NCI-H82 treated with DMSO at 0.1 percent for 48 hours (cell line): Measurements from ENCODE around the gene CRB2.
A peak's percentile ranks its signal among the peaks of the same experiment; 100 is the strongest.

ENCODE experiments used
- DNase-seq: peaks from one replicate; lab custom pipeline; 2025; ENCODE audit not compliant: unreplicated experiment; lab: John Stamatoyannopoulos, UW

Gene CRB2

DNA sequence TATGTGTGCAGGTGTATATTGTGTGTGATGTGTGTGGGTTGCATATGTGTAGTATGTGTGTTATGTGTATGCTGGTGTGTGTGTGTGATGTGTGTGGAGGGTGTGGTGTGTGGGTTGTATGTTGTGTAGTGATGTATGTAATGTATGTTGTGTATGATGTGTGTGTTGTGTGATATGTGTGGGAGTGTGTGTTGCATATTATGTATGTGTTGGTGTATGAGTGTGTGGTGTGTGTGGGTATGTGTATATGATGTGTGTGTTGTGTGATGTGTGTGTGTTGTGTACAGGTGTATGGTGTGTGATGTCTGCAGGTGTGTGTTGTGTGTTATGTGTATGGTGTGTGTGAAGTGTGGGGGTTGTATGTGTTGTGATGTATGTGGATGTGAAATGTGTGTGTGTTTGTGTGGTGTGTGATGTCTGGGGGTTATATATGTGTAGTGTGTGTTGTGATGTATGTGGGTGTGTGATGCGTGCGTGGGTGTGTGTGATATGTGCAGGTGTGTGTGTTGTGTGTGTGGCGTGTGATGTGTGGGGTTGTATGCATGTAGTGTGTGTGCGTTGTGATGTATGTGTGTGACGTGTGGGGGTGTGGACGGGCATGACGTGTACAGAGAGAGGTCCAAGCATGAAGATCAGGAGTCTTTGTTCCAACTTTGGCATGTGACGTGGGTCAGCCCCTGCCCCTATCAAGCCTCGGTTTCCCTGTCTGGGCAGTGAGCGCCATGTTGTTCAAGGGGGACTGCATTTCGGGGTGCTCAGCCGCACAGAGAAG, 8.5 kb upstream of the CRB2 start:
- DNase-seq: no peak

GRCh38 chr9:123348317-123348992, 7.5 kb upstream of the CRB2 start:
- DNase-seq: no peak

- no peak for DNase-seq
Measured at GRCh38 chr9:123349033-123349432, 7.0 kb upstream of the CRB2 start.

GRCh38 chr9:123349691-123350480, 6.1 kb upstream of the CRB2 start:
- DNase-seq: peak; percentile 34

- DNase-seq: no peak
Measured at GRCh38 chr9:123350590-123351310, 5.2 kb upstream of the CRB2 start.

DNA sequence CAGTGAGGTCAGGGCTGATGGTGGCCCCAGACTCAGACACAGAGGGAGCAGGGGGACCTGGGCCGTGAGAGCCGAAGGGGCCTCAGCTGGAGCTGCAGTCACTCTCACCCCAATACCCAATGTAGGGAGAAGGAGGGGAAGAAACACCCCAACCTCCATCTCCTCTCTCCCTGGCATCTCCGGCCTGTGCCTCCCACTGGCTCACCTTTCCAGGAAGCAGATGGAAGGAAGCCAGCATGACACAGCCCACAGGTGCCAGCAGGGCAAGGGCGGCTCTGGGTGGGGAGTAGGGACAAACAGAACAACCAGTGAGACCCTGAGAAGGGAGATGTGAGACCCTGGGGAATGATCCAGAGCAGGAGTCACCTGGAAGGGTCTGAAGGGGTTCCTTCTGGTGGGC, 3.0 kb upstream of the CRB2 start:
- DNase-seq: no peak

GRCh38 chr9:123353984-123354591, 1.9 kb upstream of the CRB2 start:
- DNase-seq: peak; percentile 37

- DNase-seq: no peak
Measured at GRCh38 chr9:123354806-123355508, 1.0 kb upstream of the CRB2 start.

- DNase-seq: no peak
Measured at GRCh38 chr9:123356851-123357742, 1.1 kb downstream of the CRB2 start.

DNA sequence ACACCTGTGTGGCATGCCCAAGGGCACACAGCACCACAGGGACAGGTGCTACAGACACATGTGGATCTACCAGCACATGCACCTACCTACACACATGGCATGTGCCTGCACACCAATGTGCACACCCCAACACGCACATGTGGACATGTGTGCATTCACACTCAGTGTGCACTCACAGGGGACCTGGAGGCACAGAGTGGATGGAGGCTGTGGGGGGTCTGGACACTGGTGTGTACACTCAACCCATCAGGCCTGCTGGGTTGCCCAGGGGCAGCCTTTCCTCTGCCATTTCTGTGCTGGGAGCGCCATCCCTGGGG, 1.7 kb downstream of the CRB2 start:
- DNase-seq: no peak

- no peak for DNase-seq
Measured at GRCh38 chr9:123358181-123358905, 2.3 kb downstream of the CRB2 start.

- no peak for DNase-seq
Measured at GRCh38 chr9:123359106-123359505, 3.1 kb downstream of the CRB2 start.

DNA sequence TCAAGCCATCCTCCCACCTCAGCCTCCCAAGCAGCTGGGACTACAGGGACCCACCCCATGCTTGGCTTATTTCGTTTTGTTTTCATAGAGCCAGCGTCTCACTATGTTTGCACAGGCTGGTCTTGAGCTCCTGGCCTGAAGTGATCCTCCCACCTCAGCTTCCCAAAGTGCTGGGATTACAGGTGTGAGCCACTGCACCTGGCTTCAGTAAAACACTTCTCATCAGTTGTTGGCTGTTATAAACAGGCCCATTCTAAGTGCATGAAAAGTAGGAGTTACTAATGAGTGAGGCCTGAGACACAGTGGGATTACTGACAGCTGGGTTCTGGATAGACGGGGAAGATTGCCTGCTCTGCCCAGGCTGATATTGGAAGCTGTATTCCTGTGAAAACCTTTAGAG, 3.5 kb downstream of the CRB2 start:
- peak; percentile 29 for DNase-seq

DNA sequence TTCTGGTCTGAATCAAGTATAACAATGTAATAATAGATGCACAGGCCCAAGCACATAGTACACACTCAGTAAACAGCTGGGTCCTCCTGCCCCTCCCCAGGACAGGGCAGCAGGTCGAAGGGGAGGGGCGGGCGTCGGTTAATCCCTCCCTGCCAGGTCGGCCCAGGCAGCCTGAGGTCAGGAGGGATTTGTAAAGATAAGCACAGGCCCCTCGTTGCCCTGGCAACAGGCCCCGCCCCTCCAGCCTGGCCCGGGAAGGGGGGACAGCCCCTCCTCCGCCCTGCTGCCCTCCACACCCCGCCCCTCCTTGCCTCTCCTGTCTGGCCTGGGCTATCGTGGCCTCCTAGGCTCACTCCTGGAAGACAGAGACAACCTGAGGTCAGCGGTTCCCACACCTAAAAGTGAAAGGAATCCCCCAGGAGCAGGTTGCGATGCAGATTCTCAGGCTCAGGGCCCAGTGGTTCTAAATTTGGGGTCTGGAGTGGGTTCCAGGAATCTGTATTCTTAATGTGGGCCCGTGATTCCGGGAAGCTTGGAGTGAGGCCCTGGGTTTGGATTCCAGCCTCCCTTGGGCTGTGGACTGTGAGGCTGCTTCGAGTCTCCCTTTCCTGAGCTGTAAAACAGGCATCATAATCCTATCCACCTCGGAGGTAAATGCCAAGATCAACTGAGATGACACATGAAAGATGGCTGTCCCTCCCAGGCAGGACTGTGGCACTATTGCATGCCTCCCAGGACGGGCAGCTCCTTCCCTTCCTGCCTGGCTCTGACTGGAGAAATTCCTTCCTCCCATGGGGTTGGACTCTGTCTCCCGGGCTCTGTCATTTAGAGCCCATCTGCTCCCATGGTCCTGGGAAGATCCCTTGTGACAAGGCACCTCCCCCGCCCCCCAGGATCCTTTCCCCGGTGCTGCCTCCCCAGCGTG, 4.4 kb downstream of the CRB2 start:
- peak; percentile 89 for DNase-seq

- DNase-seq: no peak
Measured at GRCh38 chr9:123361086-123361730, 5.2 kb downstream of the CRB2 start.

GRCh38 chr9:123361731-123362510, 5.9 kb downstream of the CRB2 start:
- DNase-seq: no peak
